GM12878 (cell line): ENCODE data around the gene PKMYT1. TPM values are rescaled to one million over a fixed set of nuclear protein-coding genes. Genes with fewer than 3 reads are reported as not detected.
A peak's percentile ranks its signal among the peaks of the same experiment; 100 is the strongest.

ENCODE experiments used
- ATAC-seq: fragments of 200-7000 bp; cut with Tn5 transposase; 3 replicates; pipeline ENCODE4 v1.9.1; 2020; ENCODE audit warnings: mild to moderate bottlenecking, moderate library complexity
- BruUV-seq: library from RNA; stranded (reverse); fragments of 400-500 nt; replicated peaks from 2 replicates; lab custom pipeline; 2021; lab: Mats Ljungman, UMichigan
- CTCF ChIA-PET: fragments of 300-600 bp; sonication (Branson Sonifier 250); formaldehyde crosslinking; extraction: SDS; loops from one replicate; lab custom pipeline; 2021; ENCODE audit warnings: inconsistent platforms; lab: Yijun Ruan, JAX
- POLR2A ChIA-PET: fragments of 350-600 bp; formaldehyde crosslinking; extraction: SDS; loops from one replicate; lab custom pipeline; 2021; ENCODE audit warnings: inconsistent platforms; lab: Charles Lee
- RAD21 ChIA-PET: fragments of 300-600 bp; sonication (Branson Sonifier 250); formaldehyde crosslinking; loops from one replicate; lab custom pipeline; 2023; ENCODE audit warnings: antibody characterized with exemption; ENCODE audit not compliant: unreplicated experiment; lab: Charles Lee
- SMC1A ChIA-PET: fragments of 300-600 bp; sonication (Branson Sonifier 250); formaldehyde crosslinking; loops from one replicate; lab custom pipeline; 2023; ENCODE audit not compliant: unreplicated experiment, uncharacterized antibody; lab: Charles Lee
- DNase-seq: peaks from one replicate; pipeline ENCODE4 v3.0.0-alpha.2; 2011; ENCODE audit warnings: low read depth, low spot score
- FAIRE-seq: peaks from 3 replicates; lab custom pipeline; 2011; peaks lifted over from hg19 to GRCh38; lab: Jason Lieb, UNC
- H2AFZ ChIP-seq: 2 replicates; pipeline ENCODE4 v1.6.0; 2011; ENCODE audit warnings: low read depth, low read length, control low read depth; ENCODE audit not compliant: control insufficient read depth
- H3K27ac ChIP-seq: 2 replicates; pipeline ENCODE4 v1.5.1; 2011; ENCODE audit warnings: control low read depth; ENCODE audit not compliant: control insufficient read depth, insufficient read depth
- H3K27me3 ChIP-seq, 2 experiments: replicated peaks in 1 of 2; 2 replicates each; pipeline versions ENCODE4 v1.6.0 to v1.6.1; 2011; ENCODE audit warnings: low read length in 1 of 2; ENCODE audit not compliant: control insufficient read depth in 2 of 2, insufficient read depth in 2 of 2
- H3K36me3 ChIP-seq, 2 experiments: 2 replicates each; pipeline ENCODE4 v1.5.1; 2011; ENCODE audit warnings: low read length in 1 of 2; ENCODE audit not compliant: control insufficient read depth in 2 of 2, insufficient read depth in 2 of 2
- H3K4me1 ChIP-seq: 2 replicates; pipeline ENCODE4 v1.6.1; 2011; ENCODE audit warnings: mild to moderate bottlenecking, low read length, moderate library complexity, mixed read lengths; ENCODE audit not compliant: control insufficient read depth, insufficient read depth
- H3K4me2 ChIP-seq: 2 replicates; pipeline ENCODE4 v1.6.0; 2011; ENCODE audit warnings: control low read depth; ENCODE audit not compliant: control insufficient read depth, insufficient read depth
- H3K4me3 ChIP-seq: fragments of 200-600 bp; sonication (generic); 2 replicates; pipeline ENCODE4 v1.5.1; 2016
- H3K79me2 ChIP-seq: 2 replicates; pipeline ENCODE4 v1.6.0; 2011; ENCODE audit warnings: low read length; ENCODE audit not compliant: control insufficient read depth, insufficient read depth
- H3K9ac ChIP-seq: 2 replicates; pipeline ENCODE4 v1.8.0; 2011; ENCODE audit warnings: low read length, control low read depth, mixed read lengths; ENCODE audit not compliant: control insufficient read depth, insufficient read depth
- H3K9me3 ChIP-seq: replicated peaks from 3 replicates; pipeline ENCODE4 v1.5.1; 2011; ENCODE audit warnings: mild to moderate bottlenecking, low read length; ENCODE audit not compliant: control insufficient read depth, insufficient read depth
- H4K20me1 ChIP-seq: 2 replicates; pipeline ENCODE4 v1.6.0; 2011; ENCODE audit not compliant: control insufficient read depth, insufficient read depth
- CHD4 ChIP-seq: fragments of 200-600 bp; sonication (generic); IDR thresholded peaks from 2 replicates; pipeline ENCODE4 v1.6.1; 2016; ENCODE audit warnings: mild to moderate bottlenecking
- CTCF ChIP-seq, 3 experiments: IDR thresholded peaks in 2 of 3; conservative IDR thresholded peaks in 1 of 3; 2 replicates each; pipeline ENCODE4 v1.5.1; 2011; ENCODE audit warnings: low read depth in 3 of 3, low read length in 3 of 3, mild to moderate bottlenecking in 3 of 3, control low read depth in 2 of 3, moderate library complexity in 2 of 3, inconsistent platforms in 1 of 3, mixed read lengths in 1 of 3; ENCODE audit not compliant: control insufficient read depth in 2 of 3, insufficient read depth in 1 of 3; ENCODE audit errors: extremely low read depth in 1 of 3
- HDAC2 ChIP-seq: fragments of 200-600 bp; sonication (generic); IDR thresholded peaks from 2 replicates; pipeline ENCODE4 v1.6.1; 2017
- IRF3 ChIP-seq: fragments of 450-650 bp; IDR thresholded peaks from 2 replicates; pipeline ENCODE4 v1.6.1; 2014; ENCODE audit warnings: mild to moderate bottlenecking
- KAT2A ChIP-seq: conservative IDR thresholded peaks from 2 replicates; pipeline ENCODE4 v1.6.1; 2011; ENCODE audit warnings: low read depth, low read length; ENCODE audit not compliant: control insufficient read depth
- MAX ChIP-seq: IDR thresholded peaks from 2 replicates; pipeline ENCODE4 v1.6.1; 2012; ENCODE audit warnings: low read depth, low read length, improper control_type of control experiment
- MEF2A ChIP-seq: IDR thresholded peaks from 2 replicates; pipeline ENCODE4 v1.6.1; 2011; ENCODE audit warnings: low read depth, mild to moderate bottlenecking, low read length, moderate library complexity; ENCODE audit not compliant: insufficient read depth
- MYB ChIP-seq: fragments of 150-350 bp; IDR thresholded peaks from 2 replicates; pipeline ENCODE4 v1.6.1; 2014; ENCODE audit warnings: mild to moderate bottlenecking, low read depth, low read length, borderline replicate concordance
- PAX5 ChIP-seq: IDR thresholded peaks from 2 replicates; pipeline ENCODE4 v1.6.1; 2011; ENCODE audit warnings: low read depth, low read length, borderline replicate concordance
- PML ChIP-seq: IDR thresholded peaks from 2 replicates; pipeline ENCODE4 v1.6.1; 2012; ENCODE audit warnings: low read length, inconsistent platforms
- PRDM15 ChIP-seq: fragments of 450-650 bp; formaldehyde crosslinking; IDR thresholded peaks from 2 replicates; pipeline ENCODE4 v1.4.0; 2020; ENCODE audit warnings: mild to moderate bottlenecking, moderate library complexity
- SPI1 ChIP-seq: IDR thresholded peaks from 2 replicates; pipeline ENCODE4 v1.6.1; 2011; ENCODE audit warnings: low read depth, mild to moderate bottlenecking, low read length, moderate library complexity, borderline replicate concordance; ENCODE audit not compliant: insufficient read depth
- ZBTB33 ChIP-seq: fragments of 450-650 bp; IDR thresholded peaks from 2 replicates; pipeline ENCODE4 v1.6.1; 2017; ENCODE audit warnings: mild to moderate bottlenecking
- WGBS: methylation state at CpG from one replicate; pipeline ENCODE4 v1.1.6; 2016; ENCODE audit warnings: low lambda C conversion rate; ENCODE audit not compliant: insufficient replicate concordance, insufficient coverage; ENCODE audit errors: missing lambda C conversion rate; 5-methylcytosine and 5-hydroxymethylcytosine counted together
- in situ Hi-C: fragments of 300-500 bp; cut with MboI; formaldehyde crosslinking; loops from 9 replicates; pipeline ENCODE4 v1.14.3; 2018; ENCODE audit warnings: mixed read lengths
- intact Hi-C: fragments of 100-400 bp; cut with micrococcal nuclease; formaldehyde crosslinking; loops from one replicate; pipeline ENCODE4 v1.14.2; 2022; ENCODE audit not compliant: unreplicated experiment
- polyA plus RNA-seq, 11 experiments: library from polyadenylated mRNA; depleted of rRNA in 4 of 11; unstranded in 6 of 11; stranded (reverse) in 5 of 11; fragments of >200 nt; fragmentation: Nextera tagmentation in 4 of 11; fragmentation: Illumina TruSeq in 1 of 11; extraction: Ambion mirVana in 4 of 11; extraction: Trizol in 1 of 11; gene quantifications; 1 replicate in 1 of 11; 2 replicates in 10 of 11; pipeline versions ENCODE4 v1.2.1 to v1.2.3, GENCODE V29; 2011 to 2016; ENCODE audit warnings: inconsistent platforms in 2 of 11, missing spikeins in 2 of 11, low read depth in 1 of 11
- total RNA-seq, 4 experiments: library from RNA; depleted of rRNA in 3 of 4; stranded (reverse); fragments of >200 nt in 3 of 4; fragmentation: Illumina TruSeq in 1 of 4; extraction: Trizol in 1 of 4; gene quantifications; 2 replicates each; pipeline versions ENCODE4 v1.2.1 to v1.2.3, GENCODE V29; 2013 to 2021

Gene PKMYT1
- total and polyA plus RNA-seq, 10 of the 15 experiments (the other 5 are each of a cell fraction or from before 2014, with no cell fraction given) = 4.6 to 101 (median 29.9) TPM

DNA sequence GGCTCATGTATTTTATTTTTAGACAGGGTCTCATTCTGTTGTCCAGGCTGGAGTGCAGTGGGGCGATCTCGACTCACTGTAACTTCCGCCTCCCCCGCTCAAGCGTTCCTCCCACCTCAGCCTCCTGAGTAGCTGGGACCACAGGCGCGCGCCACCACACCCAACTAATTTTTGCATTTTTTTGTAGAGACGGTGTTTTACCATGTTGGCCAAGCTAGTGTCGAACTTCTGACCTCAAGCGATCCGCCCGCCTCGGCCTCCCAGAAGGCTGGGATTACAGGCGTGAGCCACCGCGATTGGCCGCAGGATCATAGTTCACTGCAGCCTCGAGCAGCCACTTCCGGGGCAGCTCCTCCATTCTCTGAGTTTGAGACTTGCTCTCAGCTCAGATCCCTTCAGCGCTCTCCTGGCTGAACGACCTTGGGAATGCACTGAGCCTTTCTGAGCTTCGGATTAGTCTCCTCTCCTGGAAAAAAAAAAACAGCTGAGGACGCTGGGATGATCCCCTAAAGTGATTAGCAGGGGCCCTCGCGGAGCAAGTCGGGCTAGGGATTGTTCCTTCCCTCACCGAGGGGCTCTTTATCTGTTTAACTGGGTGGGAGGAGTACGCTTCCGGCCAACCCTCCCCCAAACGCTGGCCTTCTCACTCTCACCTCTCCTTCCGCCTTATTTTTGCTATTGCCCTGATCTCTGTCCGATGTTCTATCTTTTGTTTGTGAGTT is 1.1 kb upstream of the PKMYT1 start:
- POLR2A ChIA-PET = interaction anchor here (0.7 to 2.9 kb wide), 3 partner anchors 9 to 151 kb away, joined by 3 to 18 read pairs (median 4); partner anchors contain the start of genes PAQR4 and ZG16B
- in situ Hi-C loops (no loop called here), intact Hi-C loops (loop anchor here (5.0 kb wide), 2 partner anchors 54 to 74 kb away; no protein-coding TSS in a partner anchor)
- RAD21 ChIA-PET = interaction anchor here (0.9 to 2.4 kb wide), 3 partner anchors 11 to 54 kb away, joined by 3 to 6 read pairs (median 4); partner anchors contain the start of genes KREMEN2 and PAQR4
- BruUV-seq = no TSS peak
- Histone ChIP-seq H4K20me1 (no peaks in the 10 kb centered on the region), H3K36me3 (peaks cover 0 to 1% of the 10 kb centered on the region in 2 experiments; a peak in 1 of 4 replicates), H3K27ac (peak overlapping the region; percentile 88; the same call in 1 of the 2 replicates), H2AFZ (no peak overlapping the region), H3K9me3 (no peaks in the 10 kb centered on the region), H3K27me3 (no peaks in the 10 kb centered on the region), H3K4me3 (peak overlapping the region; percentile 74), H3K4me1 (peaks cover 7% of the 10 kb centered on the region), H3K79me2 (peaks cover 11% of the 10 kb centered on the region), H3K4me2 (peak overlapping the region; percentile 77), H3K9ac (peak overlapping the region; percentile 93)
- FAIRE-seq = no peak
- no peak for ATAC-seq
- CTCF ChIA-PET = interaction anchor here (1.1 to 2.3 kb wide), 11 partner anchors 10 to 98 kb away, joined by 3 to 13 read pairs (median 5); partner anchors contain the start of genes FLYWCH2 and PAQR4
- SMC1A ChIA-PET = interaction anchor here (0.5 kb wide), 1 partner anchor 71 kb away, joined by 4 read pairs; no protein-coding TSS in a partner anchor
- 82% methylated on average over 33 of the region's 33 CpGs for WGBS
- no peak for DNase-seq
- no peak for TF ChIP-seq CHD4
- TF ChIP-seq CTCF (IDR thresholded peaks at IDR 0.05 in 2 of 3, conservative IDR thresholded peaks at IDR 0.05 in 1 of 3; ENCODE audit: control insufficient read depth in 2 of 3, extremely low read depth in 1 of 3, insufficient read depth in 1 of 3, low read depth in 3 of 3, low read length in 3 of 3) = no peak
- TF ChIP-seq MYB = no peak
- no peak for TF ChIP-seq SPI1
- TF ChIP-seq HDAC2 = no peak
- TF ChIP-seq IRF3 = no peak
- TF ChIP-seq MAX = no peak
- TF ChIP-seq KAT2A = no peak
- no peak for TF ChIP-seq PAX5
- TF ChIP-seq MEF2A = no peak
- TF ChIP-seq PML = no peak
- TF ChIP-seq ZBTB33 = no peak
- TF ChIP-seq PRDM15 (CRISPR knock-in tag) = no peak
